Prostate gland (tissue), 2 donors: Measurements from ENCODE around the gene TSPAN11. TPM values are rescaled to one million over a fixed set of nuclear protein-coding genes. Genes with fewer than 3 reads are reported as not detected.

Source experiments
- DNase-seq: peaks from one replicate; pipeline ENCODE4 v3.0.0-alpha.2; 2019; ENCODE audit warnings: low spot score
- H3K27ac ChIP-seq, 2 donors: fragments of 200-600 bp; sonication (generic); 2 replicates each; pipeline ENCODE4 v1.5.1; 2017 to 2019
- H3K27me3 ChIP-seq: fragments of 200-600 bp; sonication (generic); replicated peaks from 2 replicates; pipeline ENCODE4 v1.5.1; 2019; ENCODE audit not compliant: insufficient read depth
- H3K36me3 ChIP-seq, 2 donors: fragments of 200-600 bp; sonication (generic); 1 replicate in 1 of 2; 2 replicates in 1 of 2; pipeline versions ENCODE4 v1.5.1 to v1.8.1; 2017 to 2019
- H3K4me1 ChIP-seq: fragments of 200-600 bp; sonication (generic); replicated peaks from 2 replicates; pipeline ENCODE4 v1.5.1; 2019
- H3K4me3 ChIP-seq, 2 donors: fragments of 200-600 bp; sonication (generic); 2 replicates each; pipeline ENCODE4 v1.5.1; 2017 to 2019
- H3K9me3 ChIP-seq: fragments of 200-600 bp; sonication (generic); 2 replicates; pipeline ENCODE4 v1.5.1; 2017
- POLR2A ChIP-seq: fragments of 450-650 bp; IDR thresholded peaks from one replicate; pipeline ENCODE4 v1.6.1; 2016; ENCODE audit warnings: antibody characterized with exemption, mild to moderate bottlenecking
- POLR2AphosphoS5 ChIP-seq: sonication (generic); formaldehyde crosslinking; IDR thresholded peaks from one replicate; pipeline ENCODE4 v1.6.1; 2017; ENCODE audit warnings: antibody characterized with exemption
- WGBS: methylation state at CpG from one replicate; pipeline ENCODE4 v1.1.5; 2018; 5-methylcytosine and 5-hydroxymethylcytosine counted together
- intact Hi-C: fragments of 100-400 bp; cut with DNase I; formaldehyde crosslinking; loops from one replicate; pipeline ENCODE4 v1.14.2; 2022
- total RNA-seq, 2 donors: library from RNA; depleted of rRNA; stranded (reverse); fragments of >200 nt; gene quantifications; one replicate each; pipeline ENCODE4 v1.1.0, GENCODE V29; 2016
- TF ChIP-seq, protein P1 (sequence below), 4 experiments: fragments of 200-600 bp in 2 of 4; fragments of 450-650 bp in 2 of 4; sonication (generic) in 2 of 4; IDR thresholded peaks; 1 replicate in 3 of 4; 2 replicates in 1 of 4; pipeline ENCODE4 v1.5.1; 2016 to 2019; ENCODE audit warnings: antibody characterized with exemption in 4 of 4, mild to moderate bottlenecking in 2 of 4, moderate library complexity in 2 of 4

The TSPAN11 gene
- total RNA-seq, 2 donors from 2014 or later = 1.0 to 4.1 TPM

DNA sequence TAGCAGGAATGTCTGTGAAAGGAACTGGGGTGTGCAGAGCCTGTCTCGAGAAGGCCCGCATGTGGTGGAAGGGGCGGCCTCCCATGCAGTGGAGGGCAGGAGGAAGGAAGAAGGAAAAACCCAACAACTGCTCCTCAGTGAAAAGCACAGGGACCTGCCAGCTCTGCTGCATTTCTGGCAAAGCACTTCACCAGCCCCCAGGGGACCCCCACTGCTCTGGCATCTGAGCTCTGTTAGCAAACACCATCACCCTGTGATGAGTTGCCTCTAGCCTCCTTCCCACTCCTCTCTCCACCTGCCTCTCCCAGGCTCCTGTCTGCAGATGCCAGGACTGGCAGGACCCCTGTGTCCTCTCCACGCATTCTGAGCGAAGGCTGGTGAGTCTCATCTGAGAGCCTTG, 78.1 kb downstream of the TSPAN11 start:
- DNase-seq = no peak
- no peak overlapping the region for H3K27ac ChIP-seq
- intact Hi-C loops = no loop called here
- no peaks in the 10 kb centered on the region for H3K9me3 ChIP-seq
- H3K27me3 ChIP-seq = no peaks in the 10 kb centered on the region
- H3K4me1 ChIP-seq = no peaks in the 10 kb centered on the region
- H3K36me3 ChIP-seq = no peaks in the 10 kb centered on the region
- 97% methylated on average over 5 of the region's 5 CpGs for WGBS
- TF ChIP-seq POLR2AphosphoS5 = no peak
- TF ChIP-seq, protein P1, sequence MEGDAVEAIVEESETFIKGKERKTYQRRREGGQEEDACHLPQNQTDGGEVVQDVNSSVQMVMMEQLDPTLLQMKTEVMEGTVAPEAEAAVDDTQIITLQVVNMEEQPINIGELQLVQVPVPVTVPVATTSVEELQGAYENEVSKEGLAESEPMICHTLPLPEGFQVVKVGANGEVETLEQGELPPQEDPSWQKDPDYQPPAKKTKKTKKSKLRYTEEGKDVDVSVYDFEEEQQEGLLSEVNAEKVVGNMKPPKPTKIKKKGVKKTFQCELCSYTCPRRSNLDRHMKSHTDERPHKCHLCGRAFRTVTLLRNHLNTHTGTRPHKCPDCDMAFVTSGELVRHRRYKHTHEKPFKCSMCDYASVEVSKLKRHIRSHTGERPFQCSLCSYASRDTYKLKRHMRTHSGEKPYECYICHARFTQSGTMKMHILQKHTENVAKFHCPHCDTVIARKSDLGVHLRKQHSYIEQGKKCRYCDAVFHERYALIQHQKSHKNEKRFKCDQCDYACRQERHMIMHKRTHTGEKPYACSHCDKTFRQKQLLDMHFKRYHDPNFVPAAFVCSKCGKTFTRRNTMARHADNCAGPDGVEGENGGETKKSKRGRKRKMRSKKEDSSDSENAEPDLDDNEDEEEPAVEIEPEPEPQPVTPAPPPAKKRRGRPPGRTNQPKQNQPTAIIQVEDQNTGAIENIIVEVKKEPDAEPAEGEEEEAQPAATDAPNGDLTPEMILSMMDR (IDR thresholded peaks at IDR 0.05) = no peak
- TF ChIP-seq POLR2A = no peak
- H3K4me3 ChIP-seq = no peak overlapping the region

DNA sequence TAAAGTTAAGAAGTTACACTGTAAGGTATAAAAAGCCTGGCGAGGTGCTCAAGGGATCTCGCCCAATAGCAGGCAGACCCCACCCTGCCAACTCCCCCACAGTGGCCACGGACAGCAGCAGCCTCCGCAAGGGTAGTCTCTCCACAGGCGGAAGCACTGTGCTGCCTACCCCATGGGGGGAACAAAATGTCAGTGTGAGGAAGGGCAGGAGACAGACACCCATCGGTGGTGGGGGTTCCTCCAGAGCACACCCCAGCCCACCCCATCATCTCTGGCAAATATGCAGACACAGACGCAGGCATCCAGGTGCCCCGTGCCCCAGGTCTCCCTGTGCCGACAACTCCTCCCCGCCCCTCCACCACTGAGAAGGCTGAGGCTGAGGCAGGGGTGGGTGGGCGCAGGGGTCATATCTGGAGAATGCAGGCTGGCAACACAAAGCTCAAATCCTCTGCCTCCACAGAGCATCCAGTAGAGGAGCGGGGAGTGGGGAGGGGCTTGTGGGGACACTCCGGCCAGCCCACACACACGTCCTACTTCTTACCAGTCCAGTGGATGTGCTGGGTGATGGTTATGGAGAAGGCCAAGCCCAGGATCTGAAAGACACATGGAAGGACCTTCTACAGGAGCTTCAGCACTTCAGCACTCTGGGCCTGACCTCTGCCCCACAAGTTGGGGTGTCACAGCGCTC, 78.9 kb downstream of the TSPAN11 start:
- no peaks in the 10 kb centered on the region for H3K4me1 ChIP-seq
- no peaks in the 10 kb centered on the region for H3K27me3 ChIP-seq
- WGBS = 91% methylated on average over 15 of the region's 15 CpGs
- no peak overlapping the region for H3K27ac ChIP-seq
- no peak overlapping the region for H3K4me3 ChIP-seq
- DNase-seq = no peak
- intact Hi-C loops = no loop called here
- TF ChIP-seq, protein P1 (IDR thresholded peaks at IDR 0.05) = no peak
- no peak for TF ChIP-seq POLR2AphosphoS5
- no peak for TF ChIP-seq POLR2A
- H3K36me3 ChIP-seq = no peaks in the 10 kb centered on the region
- H3K9me3 ChIP-seq = no peaks in the 10 kb centered on the region

DNA sequence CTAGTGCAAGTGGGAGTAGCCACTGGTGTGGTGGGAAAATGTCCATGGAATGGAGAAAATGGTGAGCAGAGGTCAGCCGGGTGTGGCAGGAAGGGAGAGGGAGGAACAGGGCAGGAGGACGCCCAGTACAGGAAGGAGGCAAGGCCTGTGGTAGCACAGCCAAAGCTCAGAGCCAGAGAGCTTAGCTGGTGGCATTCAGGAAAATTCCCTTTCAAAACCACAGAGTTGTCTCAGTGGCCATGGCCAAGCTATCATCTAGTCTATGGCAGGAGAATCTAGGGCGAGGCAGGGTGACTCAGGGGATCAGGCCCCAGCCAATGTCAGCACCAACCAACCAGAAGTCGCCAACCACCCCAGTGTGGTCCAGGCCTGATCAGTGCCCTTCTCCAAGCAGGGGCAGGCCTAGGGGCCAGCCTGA, 79.4 kb downstream of the TSPAN11 start:
- H3K27me3 ChIP-seq = no peaks in the 10 kb centered on the region
- no peak for TF ChIP-seq POLR2A
- TF ChIP-seq, protein P1 (IDR thresholded peaks at IDR 0.05) = no peak
- TF ChIP-seq POLR2AphosphoS5 = no peak
- H3K36me3 ChIP-seq = no peaks in the 10 kb centered on the region
- H3K9me3 ChIP-seq = no peaks in the 10 kb centered on the region
- H3K4me3 ChIP-seq = no peak overlapping the region
- 84% methylated on average over 4 of the region's 4 CpGs for WGBS
- intact Hi-C loops = no loop called here
- no peak for DNase-seq
- no peaks in the 10 kb centered on the region for H3K4me1 ChIP-seq
- H3K27ac ChIP-seq = no peak overlapping the region

DNA sequence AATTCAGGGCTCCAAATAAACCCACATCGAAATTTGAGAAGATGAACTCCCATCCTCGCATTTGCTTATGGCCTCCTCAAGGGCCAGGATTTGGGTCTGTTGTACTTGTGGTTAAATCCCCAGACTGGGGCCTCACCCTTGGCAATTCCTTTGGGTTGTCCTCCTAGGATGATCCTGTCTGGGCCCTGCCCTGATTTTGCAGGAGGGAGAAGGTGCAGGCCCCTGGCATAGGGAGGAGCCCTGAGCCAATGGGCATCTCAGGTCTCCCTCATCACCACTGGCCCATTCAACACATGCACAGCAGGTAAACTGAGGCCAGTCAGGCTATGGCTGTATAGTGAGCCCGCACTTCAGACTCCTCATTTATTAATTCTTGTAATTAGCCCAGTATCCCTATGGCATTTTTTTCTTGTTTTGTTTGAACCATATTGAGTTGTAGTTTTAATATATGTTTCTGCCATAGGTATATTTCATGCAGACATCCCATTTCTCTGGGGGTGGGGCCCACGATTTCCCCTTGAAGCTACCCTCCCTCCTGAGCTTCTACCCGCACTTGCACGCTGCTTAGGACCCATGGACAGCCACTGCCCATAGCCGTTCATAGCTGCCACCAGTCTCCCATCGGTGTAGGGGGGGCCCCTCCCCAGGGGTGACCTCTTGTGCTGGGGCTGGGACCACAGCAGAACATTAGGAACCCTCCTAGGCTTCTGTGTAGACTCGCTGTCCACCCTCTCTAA, 80.0 kb downstream of the TSPAN11 start:
- no peak overlapping the region for H3K4me3 ChIP-seq
- no peaks in the 10 kb centered on the region for H3K9me3 ChIP-seq
- H3K4me1 ChIP-seq = no peaks in the 10 kb centered on the region
- WGBS = 97% methylated on average over 9 of the region's 9 CpGs
- H3K27me3 ChIP-seq = no peaks in the 10 kb centered on the region
- intact Hi-C loops = no loop called here
- TF ChIP-seq, protein P1 (IDR thresholded peaks at IDR 0.05) = no peak
- TF ChIP-seq POLR2A (no peak), POLR2AphosphoS5 (no peak)
- no peak for DNase-seq
- no peaks in the 10 kb centered on the region for H3K36me3 ChIP-seq
- no peak overlapping the region for H3K27ac ChIP-seq

DNA sequence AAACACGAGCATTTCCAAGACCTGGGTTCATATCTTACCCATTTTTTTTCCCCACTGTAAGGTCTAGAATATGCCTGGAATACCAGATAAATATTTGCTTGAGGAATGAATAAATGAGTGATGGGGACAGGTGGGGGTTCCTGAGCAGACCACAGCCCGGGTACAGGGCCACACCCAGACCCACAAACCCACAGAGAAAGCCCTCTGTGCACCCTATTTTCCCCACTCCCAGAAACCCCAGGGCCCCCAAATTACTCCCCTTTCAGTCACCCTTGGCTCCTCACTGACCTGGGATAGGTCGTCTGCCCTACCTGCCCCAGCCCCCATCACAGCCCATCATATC, 80.6 kb downstream of the TSPAN11 start:
- H3K9me3 ChIP-seq = no peaks in the 10 kb centered on the region
- no peak for DNase-seq
- H3K27me3 ChIP-seq = no peaks in the 10 kb centered on the region
- no peaks in the 10 kb centered on the region for H3K36me3 ChIP-seq
- TF ChIP-seq POLR2AphosphoS5 = no peak
- TF ChIP-seq, protein P1 (IDR thresholded peaks at IDR 0.05) = no peak
- no peak for TF ChIP-seq POLR2A
- H3K27ac ChIP-seq = no peak overlapping the region
- intact Hi-C loops = no loop called here
- no peaks in the 10 kb centered on the region for H3K4me1 ChIP-seq
- WGBS = 81% methylated on average over 3 of the region's 3 CpGs
- no peak overlapping the region for H3K4me3 ChIP-seq
